Activated CD8-positive, alpha-beta T cell treated with anti-CD3 and anti-CD28 coated beads, Interleukin-2, amount 10 ng/mL, durations not matched to agents 7 days and 5 days (primary cell): ENCODE measurements around the gene NHERF2. TPM values are rescaled to one million over a fixed set of nuclear protein-coding genes. Genes with fewer than 3 reads are reported as not detected.

ENCODE experiments used
- ATAC-seq: fragments of 150-1000 bp; cut with Tn5 transposase; one replicate; pipeline ENCODE4 v1.10.0; 2021; ENCODE audit warnings: moderate library complexity
- CTCF ChIA-PET: fragments of 350-600 bp; sonication (Branson Sonifier 250); formaldehyde crosslinking; loops from one replicate; lab custom pipeline; 2021; ENCODE audit warnings: antibody characterized with exemption; lab: Charles Lee
- POLR2A ChIA-PET: fragments of 350-600 bp; sonication (Branson Sonifier 250); formaldehyde crosslinking; loops from one replicate; lab custom pipeline; 2021; ENCODE audit warnings: antibody characterized with exemption; lab: Charles Lee
- DNase-seq: peaks from one replicate; pipeline ENCODE4 v3.0.0-alpha.2; 2020
- H3K27ac Mint-ChIP-seq: one replicate; pipeline ENCODE4 v1.8.0; 2021; ENCODE audit warnings: mild to moderate bottlenecking, mixed read lengths
- H3K27me3 Mint-ChIP-seq: one replicate; pipeline ENCODE4 v1.8.0; 2021; ENCODE audit warnings: low read depth, mixed read lengths
- H3K36me3 Mint-ChIP-seq: one replicate; pipeline ENCODE4 v1.8.0; 2021; ENCODE audit warnings: low read depth, mixed read lengths
- H3K4me1 Mint-ChIP-seq: one replicate; pipeline ENCODE4 v1.8.0; 2021; ENCODE audit warnings: low read depth, mixed read lengths
- H3K4me3 Mint-ChIP-seq: one replicate; pipeline ENCODE4 v1.8.0; 2021; ENCODE audit warnings: mild to moderate bottlenecking, mixed read lengths
- H3K9me3 Mint-ChIP-seq: one replicate; pipeline ENCODE4 v1.8.0; 2022; ENCODE audit warnings: mixed read lengths; ENCODE audit not compliant: insufficient read depth
- total RNA-seq, 2 experiments: library from RNA; stranded (reverse); gene quantifications; one replicate each; pipeline ENCODE4 v1.2.3, GENCODE V29; 2021

Gene NHERF2
- total RNA-seq, 2 experiments from 2014 or later: 1.4 to 2.8 TPM

DNA sequence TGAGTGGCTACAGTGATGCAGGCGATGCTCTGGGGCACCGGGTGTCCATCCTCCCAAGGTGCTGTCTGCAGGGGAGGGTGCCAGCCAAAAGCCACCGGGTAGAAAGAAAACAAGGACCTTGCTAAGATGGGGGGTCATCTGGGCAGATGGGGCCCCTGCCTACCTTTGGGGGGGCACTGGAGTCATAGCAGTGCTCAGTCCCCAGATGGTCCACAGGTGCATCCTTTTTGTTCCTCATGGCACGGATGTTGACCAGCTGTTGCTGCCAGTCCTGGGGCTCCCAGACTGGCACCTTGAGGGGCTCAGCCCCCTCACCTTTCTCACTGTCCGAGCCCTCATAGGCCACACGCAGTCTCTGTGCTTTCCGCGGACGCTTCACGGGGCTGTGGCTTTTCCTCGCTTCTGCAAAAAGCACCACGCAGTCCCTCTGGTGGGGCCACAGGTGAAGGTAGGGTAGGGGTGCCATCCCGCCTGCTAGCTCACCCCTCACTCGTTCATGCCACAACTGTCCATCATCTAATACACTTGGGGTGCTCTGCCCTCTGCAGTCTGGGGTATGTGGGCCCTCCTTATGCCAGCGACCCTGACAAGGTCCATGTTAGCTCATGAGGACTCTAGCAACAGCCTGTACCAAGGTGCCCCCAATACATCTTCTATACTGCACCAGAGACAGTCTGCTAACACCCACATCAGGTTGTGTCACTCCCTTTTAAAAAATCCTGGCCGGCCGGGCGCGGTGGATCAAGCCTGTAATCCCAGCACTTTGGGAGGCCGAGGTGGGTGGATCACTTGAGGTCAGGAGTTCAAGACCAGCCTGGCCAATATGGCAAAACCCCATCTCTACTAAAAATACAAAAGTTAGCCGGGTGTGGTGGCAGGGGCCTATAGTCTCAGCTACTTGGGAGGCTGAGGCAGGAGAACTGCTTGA is 19.5 kb downstream of the NHERF2 start:
- peaks cover 22% of the 10 kb centered on the region for H3K4me1 Mint-ChIP-seq
- peak overlapping the region; percentile 94 for H3K4me3 Mint-ChIP-seq
- H3K36me3 Mint-ChIP-seq: peaks cover under 1% of the 10 kb centered on the region
- no peak for DNase-seq
- CTCF ChIA-PET: interaction anchor here (0.8 to 2.3 kb wide), 5 partner anchors 24 to 108 kb away, joined by 3 to 17 read pairs (median 9); no protein-coding TSS in a partner anchor
- H3K9me3 Mint-ChIP-seq: no peaks in the 10 kb centered on the region
- POLR2A ChIA-PET: interaction anchor here (1.1 kb wide), 1 partner anchor 109 kb away, joined by 5 read pairs; the partner anchor contains the start of gene TRAF7
- H3K27me3 Mint-ChIP-seq: no peaks in the 10 kb centered on the region
- ATAC-seq: no peak
- H3K27ac Mint-ChIP-seq: no peak overlapping the region

DNA sequence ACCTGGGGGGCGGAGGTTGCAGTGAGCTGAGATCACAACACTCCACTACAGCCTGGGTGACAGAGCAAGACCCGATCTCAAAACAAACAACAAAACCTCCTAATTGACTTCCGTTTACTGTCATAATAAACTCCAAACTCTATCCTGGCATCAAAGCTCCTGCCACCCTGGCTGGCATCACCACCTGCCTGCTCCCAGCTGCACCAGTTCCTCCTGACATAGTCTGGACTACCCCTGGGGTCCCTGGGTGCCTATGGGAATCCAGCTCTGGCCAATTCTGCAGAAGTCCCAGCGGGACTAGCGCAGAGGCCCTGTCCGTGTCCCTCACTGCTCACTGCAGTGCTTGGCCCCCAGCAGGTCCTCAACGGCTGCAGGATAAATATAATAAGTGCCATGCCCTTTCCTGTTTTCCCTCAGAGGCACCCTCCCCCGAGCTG is 20.2 kb downstream of the NHERF2 start:
- H3K36me3 Mint-ChIP-seq: peaks cover 3% of the 10 kb centered on the region
- POLR2A ChIA-PET: interaction anchor here (0.9 to 1.8 kb wide), 3 partner anchors 39 to 265 kb away, joined by 3 to 5 read pairs (median 5); partner anchors contain the start of genes NUBP2, SPSB3 and TRAF7
- DNase-seq (no peak), ATAC-seq (peak; percentile 6)
- no peaks in the 10 kb centered on the region for H3K9me3 Mint-ChIP-seq
- H3K27me3 Mint-ChIP-seq: no peaks in the 10 kb centered on the region
- CTCF ChIA-PET: interaction anchor here (0.8 to 2.3 kb wide), 5 partner anchors 25 to 107 kb away, joined by 3 to 17 read pairs (median 9); no protein-coding TSS in a partner anchor
- H3K27ac Mint-ChIP-seq: peak overlapping the region; percentile 86
- peaks cover 22% of the 10 kb centered on the region for H3K4me1 Mint-ChIP-seq
- peak overlapping the region; percentile 94 for H3K4me3 Mint-ChIP-seq

DNA sequence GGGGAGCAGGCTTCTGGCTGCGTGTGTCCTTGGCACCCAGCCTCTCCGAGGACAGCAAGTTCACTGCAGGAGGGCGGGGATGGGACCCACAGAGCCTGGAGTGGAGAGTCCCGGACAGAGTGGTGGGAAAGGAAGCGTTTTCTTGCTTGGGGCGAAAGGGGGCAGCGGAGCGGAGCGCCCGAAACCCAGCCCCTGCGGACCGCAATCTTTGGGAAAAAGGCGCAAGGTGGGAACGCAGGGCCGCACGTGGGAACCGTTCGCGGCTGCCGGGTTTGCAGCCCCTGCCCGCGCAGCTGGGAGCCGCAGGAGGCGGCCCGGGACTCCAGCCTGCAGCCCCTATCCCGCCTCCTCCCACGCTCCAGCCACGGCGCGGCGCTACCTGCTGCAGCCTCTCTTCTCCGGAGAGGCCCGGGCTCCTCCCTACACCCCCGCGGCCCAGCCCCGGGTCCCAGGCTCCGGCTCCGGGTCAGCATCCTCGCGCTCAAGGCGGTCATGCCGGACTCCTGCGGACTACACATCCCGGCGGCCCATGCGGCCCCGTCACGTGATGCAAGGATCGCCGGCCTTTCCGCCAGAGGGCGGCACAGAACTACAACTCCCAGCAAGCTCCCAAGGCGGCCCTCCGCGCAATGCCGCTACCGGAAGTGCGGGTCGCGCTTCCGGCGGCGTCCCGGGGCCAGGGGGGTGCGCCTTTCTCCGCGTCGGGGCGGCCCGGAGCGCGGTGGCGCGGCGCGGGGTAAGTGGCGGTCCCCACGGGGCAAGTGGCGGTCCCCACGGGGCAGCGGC is 20.8 kb downstream of the NHERF2 start, which contains the start of the genes NTHL1 and TSC2:
NTHL1 (minus strand) TSS at position 505 of the 786 bp plus-strand sequence; CDS start at position 494, 11 bp downstream.
TSC2 (plus strand) TSS at position 656 of the 786 bp plus-strand sequence. CDS start 631 bp downstream, outside the sequence.
- H3K36me3 Mint-ChIP-seq: peaks cover 3% of the 10 kb centered on the region
- ATAC-seq (peak; percentile 93), DNase-seq (peak; percentile 97)
- peaks cover 22% of the 10 kb centered on the region for H3K4me1 Mint-ChIP-seq
- peak within 1 kb of the TSS; percentile 86 for H3K27ac Mint-ChIP-seq
- ChIA-PET CTCF (interaction anchor here (0.7 to 2.3 kb wide), 7 partner anchors 15 to 204 kb away, joined by 3 to 17 read pairs (median 5); partner anchors contain the start of gene ECI1), POLR2A (interaction anchor here (0.6 to 1.8 kb wide), 4 partner anchors 39 to 293 kb away, joined by 3 to 14 read pairs (median 4); partner anchors contain the start of genes NUBP2, SPSB3 and TRAF7)
- peak within 1 kb of the TSS; percentile 94 for H3K4me3 Mint-ChIP-seq
- no peaks in the 10 kb centered on the region for H3K27me3 Mint-ChIP-seq
- H3K9me3 Mint-ChIP-seq: no peaks in the 10 kb centered on the region

DNA sequence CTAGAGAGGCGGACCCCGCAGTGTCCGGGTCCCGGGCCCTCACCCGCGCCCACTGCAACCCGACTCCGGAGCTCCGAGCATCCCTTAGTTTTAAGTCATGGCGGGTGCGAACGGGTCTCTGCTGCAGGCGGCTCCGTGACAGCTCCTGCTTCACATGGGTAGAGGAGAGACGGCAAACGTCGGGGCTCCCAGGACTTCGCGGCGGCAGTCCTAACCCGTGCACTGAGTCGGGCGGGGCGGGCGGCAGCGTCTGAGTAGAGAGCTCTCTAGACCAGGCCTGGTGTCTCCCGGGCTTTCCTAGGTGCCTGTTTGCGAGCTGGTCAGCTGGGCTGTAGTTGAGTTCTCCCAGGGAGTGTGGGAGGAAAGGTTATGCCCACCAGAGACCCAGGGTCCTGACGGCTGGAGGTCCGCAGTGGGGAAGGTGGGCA is 21.4 kb downstream of the NHERF2 start:
- ChIA-PET POLR2A (interaction anchor here (0.6 to 1.8 kb wide), 4 partner anchors 40 to 292 kb away, joined by 3 to 14 read pairs (median 4); partner anchors contain the start of genes GFER and TRAF7), CTCF (interaction anchor here (0.7 to 2.3 kb wide), 6 partner anchors 14 to 203 kb away, joined by 3 to 17 read pairs (median 7); partner anchors contain the start of gene ECI1)
- ATAC-seq (no peak), DNase-seq (no peak)
- Mint-ChIP-seq H3K27ac (peak overlapping the region; percentile 75), H3K27me3 (no peaks in the 10 kb centered on the region), H3K36me3 (peaks cover 3% of the 10 kb centered on the region), H3K4me1 (peaks cover 22% of the 10 kb centered on the region), H3K4me3 (peak overlapping the region; percentile 94), H3K9me3 (no peaks in the 10 kb centered on the region)

DNA sequence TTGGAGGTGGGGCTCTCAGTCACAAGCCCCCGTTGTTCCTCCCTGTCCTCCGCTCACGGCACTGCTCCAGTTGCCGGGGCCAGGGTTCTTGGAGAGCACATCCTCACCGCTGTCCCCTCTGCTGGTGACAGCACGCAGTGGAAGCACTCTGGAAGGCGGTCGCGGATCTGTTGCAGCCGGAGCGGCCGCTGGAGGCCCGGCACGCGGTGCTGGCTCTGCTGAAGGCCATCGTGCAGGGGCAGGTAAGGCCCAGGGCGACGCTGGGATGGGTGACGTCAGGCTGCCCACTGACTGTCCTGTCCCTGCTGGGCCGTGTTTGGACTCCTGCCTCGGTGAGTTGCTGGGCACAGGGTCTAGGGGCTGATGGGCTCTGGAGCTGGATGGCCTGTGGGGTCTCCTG is 26.5 kb downstream of the NHERF2 start:
- no peak overlapping the region for H3K4me3 Mint-ChIP-seq
- POLR2A ChIA-PET: no interaction called here
- DNase-seq (no peak), ATAC-seq (no peak)
- H3K4me1 Mint-ChIP-seq: peaks cover 10% of the 10 kb centered on the region
- no peaks in the 10 kb centered on the region for H3K9me3 Mint-ChIP-seq
- H3K27me3 Mint-ChIP-seq: no peaks in the 10 kb centered on the region
- CTCF ChIA-PET: no interaction called here
- H3K36me3 Mint-ChIP-seq: peaks cover 3% of the 10 kb centered on the region
- no peak overlapping the region for H3K27ac Mint-ChIP-seq

DNA sequence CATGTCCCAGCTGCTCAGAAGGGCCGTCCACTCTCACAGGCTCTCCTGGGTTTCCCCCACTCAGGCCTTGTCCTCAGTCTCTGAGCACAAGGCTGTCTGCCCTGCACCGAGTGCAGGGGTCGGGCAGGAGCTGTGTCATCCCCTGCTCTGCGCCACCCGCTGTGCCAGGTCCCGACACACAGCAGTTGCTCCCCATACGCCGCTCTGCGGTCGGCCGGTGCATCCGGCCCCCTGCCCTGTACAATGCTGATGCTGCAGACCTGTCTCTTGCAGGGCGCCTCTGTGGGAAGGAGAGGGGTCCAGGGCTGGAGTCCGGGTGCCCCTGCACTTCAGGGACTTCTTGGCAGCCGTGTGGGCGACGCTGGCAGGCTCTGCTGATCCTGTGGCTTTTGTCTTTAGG is 27.2 kb downstream of the NHERF2 start:
- H3K9me3 Mint-ChIP-seq: no peaks in the 10 kb centered on the region
- H3K4me1 Mint-ChIP-seq: peaks cover 4% of the 10 kb centered on the region
- CTCF ChIA-PET: no interaction called here
- H3K36me3 Mint-ChIP-seq: peaks cover 3% of the 10 kb centered on the region
- POLR2A ChIA-PET: no interaction called here
- no peak for DNase-seq
- no peak for ATAC-seq
- no peaks in the 10 kb centered on the region for H3K27me3 Mint-ChIP-seq
- no peak overlapping the region for H3K4me3 Mint-ChIP-seq
- no peak overlapping the region for H3K27ac Mint-ChIP-seq

DNA sequence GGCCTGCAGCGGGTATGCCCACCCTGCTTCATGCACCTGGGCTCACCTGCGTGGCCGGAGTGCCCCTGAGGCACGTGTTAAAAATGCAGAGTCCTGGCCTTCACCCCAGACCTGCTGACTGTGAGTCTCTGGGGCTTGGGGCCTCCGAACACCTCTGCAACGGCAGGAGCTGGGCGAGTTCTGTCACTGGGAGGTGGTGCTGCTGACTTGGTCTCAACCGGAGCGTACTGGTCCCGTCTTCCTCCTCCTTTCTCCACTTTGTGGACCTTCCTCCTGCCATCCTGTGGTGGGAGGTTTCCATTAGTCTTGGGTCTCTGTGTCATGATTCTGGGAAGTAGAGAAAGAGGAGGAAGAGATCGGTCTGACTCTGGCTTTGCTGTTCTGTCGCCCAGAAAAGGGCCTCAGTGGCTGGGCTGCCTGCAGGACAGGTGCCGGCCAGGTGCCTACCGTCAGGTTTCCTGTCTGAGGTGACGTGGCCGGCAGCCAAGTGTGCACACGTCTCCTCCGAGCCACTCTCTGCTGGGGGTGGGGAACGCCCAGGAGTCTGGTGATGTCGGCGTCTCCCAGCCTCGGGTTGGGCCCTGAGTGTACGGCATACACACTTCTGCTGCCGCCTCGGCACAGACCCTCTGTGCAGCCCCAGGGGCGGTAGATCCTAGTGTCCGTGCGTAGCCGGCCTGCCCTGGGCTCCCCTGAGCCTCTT is 28.0 kb downstream of the NHERF2 start:
- POLR2A ChIA-PET: interaction anchor here (0.6 kb wide), 1 partner anchor 522 kb away, joined by 3 read pairs; no protein-coding TSS in a partner anchor
- Mint-ChIP-seq H3K36me3 (peaks cover 3% of the 10 kb centered on the region), H3K4me3 (no peak overlapping the region), H3K4me1 (no peaks in the 10 kb centered on the region), H3K27me3 (no peaks in the 10 kb centered on the region), H3K9me3 (no peaks in the 10 kb centered on the region), H3K27ac (no peak overlapping the region)
- CTCF ChIA-PET: no interaction called here
- ATAC-seq: no peak
- no peak for DNase-seq

DNA sequence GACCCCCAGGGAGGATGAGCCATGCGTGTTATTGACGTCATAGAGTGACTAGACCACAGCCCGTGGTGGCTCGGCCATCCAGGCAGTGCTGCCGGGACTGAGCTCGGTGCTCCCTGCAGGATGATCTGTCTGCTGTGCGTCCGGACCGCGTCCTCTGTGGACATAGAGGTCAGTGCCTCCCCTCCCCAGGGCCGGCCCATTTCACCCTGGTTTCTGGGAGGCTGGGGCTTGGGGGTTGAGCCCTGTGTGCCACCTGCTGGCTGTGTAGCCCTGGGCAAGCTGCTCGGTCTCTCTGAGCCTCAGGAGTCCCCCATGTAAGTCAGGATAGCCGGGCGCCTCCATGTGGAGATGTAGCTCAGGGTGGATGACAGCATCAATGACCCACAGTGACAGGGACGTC is 29.4 kb downstream of the NHERF2 start:
- Mint-ChIP-seq H3K27ac (no peak overlapping the region), H3K4me1 (no peaks in the 10 kb centered on the region), H3K27me3 (no peaks in the 10 kb centered on the region), H3K36me3 (peaks cover 6% of the 10 kb centered on the region), H3K4me3 (no peak overlapping the region), H3K9me3 (no peaks in the 10 kb centered on the region)
- no peak for DNase-seq
- POLR2A ChIA-PET: no interaction called here
- no peak for ATAC-seq
- CTCF ChIA-PET: interaction anchor here (1.5 to 2.0 kb wide), 3 partner anchors 10 to 97 kb away, joined by 3 to 6 read pairs (median 4); no protein-coding TSS in a partner anchor

DNA sequence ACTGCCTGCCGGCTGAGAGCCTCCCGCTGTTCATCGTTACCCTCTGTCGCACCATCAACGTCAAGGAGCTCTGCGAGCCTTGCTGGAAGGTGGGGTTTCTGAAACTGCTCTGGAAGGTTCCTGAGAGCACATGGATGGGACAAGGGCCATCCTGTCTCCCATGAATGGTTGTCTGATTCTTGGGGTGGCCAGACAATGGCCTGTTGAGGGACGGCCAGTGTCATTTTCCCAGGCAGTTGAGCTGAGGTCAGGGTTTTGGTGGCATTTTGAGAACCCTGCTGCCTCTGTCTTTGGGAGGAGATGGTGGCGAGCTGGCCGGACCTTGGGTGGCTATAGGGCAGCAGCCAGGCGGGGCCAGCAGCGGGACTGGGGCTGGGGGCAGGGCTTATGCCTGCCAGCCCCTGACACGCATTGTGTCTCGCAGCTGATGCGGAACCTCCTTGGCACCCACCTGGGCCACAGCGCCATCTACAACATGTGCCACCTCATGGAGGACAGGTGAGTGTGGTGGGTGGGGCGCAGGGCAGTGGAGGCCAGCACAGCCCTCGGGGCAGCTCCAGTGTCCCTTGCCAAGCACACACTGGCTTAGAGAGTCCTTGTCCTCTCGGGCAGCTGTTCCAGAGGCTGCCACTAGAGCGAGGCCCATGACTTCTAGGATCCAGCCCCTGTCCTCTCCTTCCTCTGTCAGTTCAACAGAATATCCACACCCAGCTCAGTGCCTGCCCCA is 30.1 kb downstream of the NHERF2 start:
- ChIA-PET CTCF (interaction anchor here (0.8 to 2.0 kb wide), 4 partner anchors 9 to 96 kb away, joined by 3 to 6 read pairs (median 4); no protein-coding TSS in a partner anchor), POLR2A (no interaction called here)
- H3K27me3 Mint-ChIP-seq: no peaks in the 10 kb centered on the region
- no peak overlapping the region for H3K4me3 Mint-ChIP-seq
- H3K4me1 Mint-ChIP-seq: no peaks in the 10 kb centered on the region
- H3K9me3 Mint-ChIP-seq: no peaks in the 10 kb centered on the region
- ATAC-seq (peak; percentile 43), DNase-seq (no peak)
- peaks cover 2% of the 10 kb centered on the region for H3K36me3 Mint-ChIP-seq
- no peak overlapping the region for H3K27ac Mint-ChIP-seq

DNA sequence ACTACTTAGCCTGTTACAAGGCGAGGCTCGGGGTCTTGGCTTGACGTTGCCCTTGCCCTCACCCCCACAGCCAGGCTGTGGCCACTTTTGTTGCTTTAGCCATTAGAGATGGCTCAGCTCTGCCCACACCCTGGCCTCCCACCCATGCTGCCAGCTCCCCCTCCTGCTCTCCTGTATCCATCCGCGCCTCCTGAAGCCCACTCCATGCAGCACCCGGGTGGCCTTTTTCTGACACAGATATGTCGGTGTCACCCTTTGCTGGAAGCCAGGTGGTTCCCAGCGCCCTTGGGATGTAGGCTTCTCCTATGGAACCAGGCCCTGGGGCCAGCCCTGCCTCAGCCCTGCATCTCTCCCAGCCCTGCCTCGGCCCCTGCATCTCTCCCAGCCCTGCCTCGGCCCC is 30.7 kb downstream of the NHERF2 start:
- DNase-seq: no peak
- no peaks in the 10 kb centered on the region for H3K9me3 Mint-ChIP-seq
- ATAC-seq: no peak
- H3K4me3 Mint-ChIP-seq: no peak overlapping the region
- H3K4me1 Mint-ChIP-seq: no peaks in the 10 kb centered on the region
- H3K27ac Mint-ChIP-seq: no peak overlapping the region
- ChIA-PET CTCF (interaction anchor here (0.8 to 1.6 kb wide), 3 partner anchors 9 to 96 kb away, joined by 3 to 4 read pairs (median 4); no protein-coding TSS in a partner anchor), POLR2A (no interaction called here)
- H3K36me3 Mint-ChIP-seq: peaks cover 2% of the 10 kb centered on the region
- no peaks in the 10 kb centered on the region for H3K27me3 Mint-ChIP-seq
